Measurements from ENCODE around the gene DYNLT5. TPM values are rescaled to one million over a fixed set of nuclear protein-coding genes. Genes with fewer than 3 reads are reported as not detected.

The DYNLT5 gene
- total RNA-seq, 1 experiment from 2014 or later = not detected

- H3K9me2 ChIP-seq (ENCODE audit: insufficient read depth) = no peaks in the 10 kb centered on the region
- ChIA-PET POLR2A (no interaction called here), CTCF (interaction anchor here (1.5 kb wide), 1 partner anchor 22 kb away, joined by 4 read pairs; no protein-coding TSS in a partner anchor), RAD21 (ENCODE audit: low non-redundant PET in 1 of 2, low total read pairs in 2 of 2, uncharacterized antibody in 2 of 2, unreplicated experiment in 2 of 2) (no interaction called here)
- DNase-seq (ENCODE audit: low read depth, low spot score) = no peak
- no peak overlapping the region for H3K27ac ChIP-seq (ENCODE audit: low read depth, low read length)
- no peaks in the 10 kb centered on the region for H4K20me1 ChIP-seq (ENCODE audit: insufficient read depth)
- H3K9me3 ChIP-seq (ENCODE audit: control insufficient read depth in 1 of 2, insufficient read depth in 1 of 2, low read depth in 1 of 2, low read length in 2 of 2) = no peaks in the 10 kb centered on the region
- no peak overlapping the region for H3K9ac ChIP-seq (ENCODE audit: low read length)
- TF ChIP-seq EZH2 (IDR thresholded peaks at IDR 0.05) = no peak
- TF ChIP-seq ZFX (IDR thresholded peaks at IDR 0.05) = no peak
- TF ChIP-seq, protein P1, sequence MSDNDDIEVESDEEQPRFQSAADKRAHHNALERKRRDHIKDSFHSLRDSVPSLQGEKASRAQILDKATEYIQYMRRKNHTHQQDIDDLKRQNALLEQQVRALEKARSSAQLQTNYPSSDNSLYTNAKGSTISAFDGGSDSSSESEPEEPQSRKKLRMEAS (IDR thresholded peaks at IDR 0.05) = no peak
- TF ChIP-seq TCF7L2 (IDR thresholded peaks at IDR 0.05; ENCODE audit: borderline replicate concordance, extremely low read depth, insufficient read depth, insufficient read length) = no peak
- TF ChIP-seq RAD21 (IDR thresholded peaks at IDR 0.05; ENCODE audit: low read depth) = no peak
- TF ChIP-seq EZH2phosphoT487 (IDR thresholded peaks at IDR 0.05; ENCODE audit: borderline replicate concordance) = no peak
- TF ChIP-seq EGR1 (IDR thresholded peaks at IDR 0.05; ENCODE audit: low read depth) = no peak
- TF ChIP-seq, protein P2, sequence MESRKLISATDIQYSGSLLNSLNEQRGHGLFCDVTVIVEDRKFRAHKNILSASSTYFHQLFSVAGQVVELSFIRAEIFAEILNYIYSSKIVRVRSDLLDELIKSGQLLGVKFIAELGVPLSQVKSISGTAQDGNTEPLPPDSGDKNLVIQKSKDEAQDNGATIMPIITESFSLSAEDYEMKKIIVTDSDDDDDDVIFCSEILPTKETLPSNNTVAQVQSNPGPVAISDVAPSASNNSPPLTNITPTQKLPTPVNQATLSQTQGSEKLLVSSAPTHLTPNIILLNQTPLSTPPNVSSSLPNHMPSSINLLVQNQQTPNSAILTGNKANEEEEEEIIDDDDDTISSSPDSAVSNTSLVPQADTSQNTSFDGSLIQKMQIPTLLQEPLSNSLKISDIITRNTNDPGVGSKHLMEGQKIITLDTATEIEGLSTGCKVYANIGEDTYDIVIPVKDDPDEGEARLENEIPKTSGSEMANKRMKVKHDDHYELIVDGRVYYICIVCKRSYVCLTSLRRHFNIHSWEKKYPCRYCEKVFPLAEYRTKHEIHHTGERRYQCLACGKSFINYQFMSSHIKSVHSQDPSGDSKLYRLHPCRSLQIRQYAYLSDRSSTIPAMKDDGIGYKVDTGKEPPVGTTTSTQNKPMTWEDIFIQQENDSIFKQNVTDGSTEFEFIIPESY (IDR thresholded peaks at IDR 0.05; ENCODE audit: extremely low read depth, insufficient replicate concordance, low read length) = no peak
- TF ChIP-seq POLR2AphosphoS5 (IDR thresholded peaks at IDR 0.05; ENCODE audit: low read depth, low read length) = no peak
- no peak for TF ChIP-seq SP1 (IDR thresholded peaks at IDR 0.05; ENCODE audit: low read depth)
- TF ChIP-seq POLR2A (IDR thresholded peaks at IDR 0.05; ENCODE audit: borderline replicate concordance, extremely low read depth, insufficient read depth, insufficient read length) = no peak
- TF ChIP-seq ZNF274 (IDR thresholded peaks at IDR 0.05; ENCODE audit: low read depth, low read length) = no peak
- TF ChIP-seq JUND (IDR thresholded peaks at IDR 0.05) = no peak
- no peak for TF ChIP-seq CTCF (IDR thresholded peaks at IDR 0.05 in 2 of 3, conservative IDR thresholded peaks at IDR 0.05 in 1 of 3; ENCODE audit: borderline replicate concordance in 1 of 3, insufficient read depth in 1 of 3, low read depth in 2 of 3, low read length in 2 of 3)
- no peak for TF ChIP-seq REST (IDR thresholded peaks at IDR 0.05; ENCODE audit: low read depth)
- no peak for TF ChIP-seq ELF1 (IDR thresholded peaks at IDR 0.05; ENCODE audit: borderline replicate concordance, low read depth)
- no peak for TF ChIP-seq SIN3A (IDR thresholded peaks at IDR 0.05; ENCODE audit: low read depth)
- no peak overlapping the region for H3K4me3 ChIP-seq (replicated peaks in 1 of 2; ENCODE audit: low read depth in 1 of 2, low read length in 2 of 2)
- no peaks in the 10 kb centered on the region for H3K36me3 ChIP-seq (ENCODE audit: control insufficient read depth in 1 of 2, insufficient read depth in 2 of 2, low read length in 2 of 2)
- no peak for ATAC-seq
- no peak overlapping the region for H3K4me2 ChIP-seq (ENCODE audit: low read length)
- H2AFZ ChIP-seq (ENCODE audit: low read depth, low read length, poor library complexity, severe bottlenecking) = no peak overlapping the region
- no peaks in the 10 kb centered on the region for H3K79me2 ChIP-seq (ENCODE audit: insufficient read depth, low read length)
- H3K27me3 ChIP-seq (ENCODE audit: insufficient read depth, low read length) = no peaks in the 10 kb centered on the region
- intact Hi-C loops (cut with micrococcal nuclease) = no loop called here
- BruUV-seq (replicated peaks) = no TSS peak
- H3K4me1 ChIP-seq (ENCODE audit: control insufficient read depth in 1 of 2, insufficient read depth in 2 of 2, low read length in 2 of 2) = no peaks in the 10 kb centered on the region
These were observed 47.9 kb upstream of the DYNLT5 start for GRCh38 chr1:66704177-66704875.

All from HCT116 (cell line).